Fibroblast of skin of scalp (primary cell): ENCODE measurements around the gene AFG3L2.

ENCODE experiments used
- DNase-seq: peaks from one replicate; pipeline ENCODE4 v3.0.0-alpha.2; 2013

Gene AFG3L2

DNA sequence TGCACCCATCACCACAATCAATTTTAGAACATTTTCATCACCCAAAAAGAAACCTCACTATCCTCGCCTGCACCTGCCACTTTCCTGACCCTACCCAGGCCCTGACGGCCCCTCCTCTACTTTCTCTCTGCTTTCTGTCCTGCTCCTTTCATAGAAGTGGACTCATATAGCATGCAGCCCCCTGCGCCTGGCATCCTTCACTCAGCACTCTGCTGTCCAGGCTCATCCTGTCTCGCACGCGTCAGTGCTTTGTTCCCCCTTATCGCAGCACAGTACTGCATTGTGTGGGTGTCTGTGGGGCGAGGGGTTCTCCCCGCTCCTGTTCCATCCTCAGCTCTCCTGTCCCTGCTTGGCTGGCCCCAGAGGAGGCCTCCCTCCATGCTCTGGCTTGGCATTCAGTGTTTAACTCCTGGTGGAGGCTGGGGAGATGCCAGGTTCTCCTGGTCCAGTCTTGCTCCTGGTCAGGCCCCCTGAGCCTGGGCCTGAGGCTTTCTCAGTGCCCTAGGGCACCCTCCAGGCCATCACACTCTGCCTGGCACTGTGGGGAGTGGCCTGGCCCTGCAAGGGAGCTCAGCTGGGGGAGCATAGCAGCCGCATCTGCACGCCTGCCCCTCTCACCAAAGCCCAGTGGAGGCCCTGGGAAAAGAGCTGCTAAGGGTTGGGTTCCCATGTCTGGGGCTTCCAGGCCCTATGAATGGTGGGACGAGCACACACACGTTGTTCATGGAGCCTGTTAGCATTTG, 75.6 kb downstream of the AFG3L2 start:
- DNase-seq = no peak

DNA sequence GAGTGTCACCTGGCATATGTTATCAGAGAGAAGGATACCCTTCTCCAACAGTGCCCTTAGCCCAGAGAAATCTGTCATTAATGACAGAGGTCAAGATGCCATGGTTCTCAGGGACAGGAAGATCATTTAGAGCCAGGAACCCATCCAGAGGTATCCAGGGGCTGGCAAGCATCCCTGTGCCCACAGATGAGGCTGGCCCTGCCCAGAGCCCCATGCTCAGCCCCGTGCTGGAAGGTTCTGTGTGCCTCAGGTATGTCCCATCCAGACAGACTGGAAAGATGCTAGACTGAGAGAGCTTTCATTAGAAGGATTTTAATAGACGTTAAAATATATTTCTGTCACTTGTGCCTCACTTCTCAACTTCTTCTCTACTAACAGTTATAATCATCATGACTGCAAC, 77.2 kb downstream of the AFG3L2 start:
- DNase-seq = no peak

DNA sequence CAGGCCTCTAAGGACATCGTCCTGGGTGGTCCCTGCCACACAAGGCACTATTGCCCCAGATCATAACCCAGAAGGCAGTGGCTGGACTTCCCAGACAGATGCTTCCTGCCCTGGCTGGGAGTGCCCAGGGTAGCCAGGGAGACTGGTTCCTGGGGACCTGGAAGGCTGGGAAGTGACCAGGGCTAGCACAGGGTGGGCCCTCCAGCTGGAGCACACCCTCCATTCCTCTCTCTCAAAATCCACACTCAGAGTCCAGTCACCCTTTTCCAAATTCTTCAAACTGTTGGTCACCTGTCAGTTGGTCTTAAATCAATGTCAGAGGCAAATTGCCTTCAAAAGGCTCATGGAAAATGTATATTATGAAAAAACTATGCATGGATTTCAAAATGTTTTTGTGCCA, 80.6 kb downstream of the AFG3L2 start:
- peak; percentile 64 for DNase-seq

DNA sequence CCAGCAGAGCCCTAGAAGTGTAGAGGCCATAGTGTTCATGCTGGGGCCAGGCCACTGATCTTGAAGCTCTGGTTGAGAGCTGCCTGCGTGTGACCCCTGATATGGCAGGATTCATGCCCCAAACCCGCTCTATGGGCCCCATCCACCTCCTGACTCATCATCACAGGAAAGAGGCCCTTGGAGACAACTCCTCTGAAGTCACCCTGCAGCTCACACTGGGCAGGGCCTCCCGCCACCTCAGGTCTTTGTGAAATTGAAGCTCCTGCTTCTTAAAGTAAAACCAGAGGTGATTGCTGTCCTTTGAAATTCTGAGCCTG, 81.0 kb downstream of the AFG3L2 start:
- peak; percentile 48 for DNase-seq

DNA sequence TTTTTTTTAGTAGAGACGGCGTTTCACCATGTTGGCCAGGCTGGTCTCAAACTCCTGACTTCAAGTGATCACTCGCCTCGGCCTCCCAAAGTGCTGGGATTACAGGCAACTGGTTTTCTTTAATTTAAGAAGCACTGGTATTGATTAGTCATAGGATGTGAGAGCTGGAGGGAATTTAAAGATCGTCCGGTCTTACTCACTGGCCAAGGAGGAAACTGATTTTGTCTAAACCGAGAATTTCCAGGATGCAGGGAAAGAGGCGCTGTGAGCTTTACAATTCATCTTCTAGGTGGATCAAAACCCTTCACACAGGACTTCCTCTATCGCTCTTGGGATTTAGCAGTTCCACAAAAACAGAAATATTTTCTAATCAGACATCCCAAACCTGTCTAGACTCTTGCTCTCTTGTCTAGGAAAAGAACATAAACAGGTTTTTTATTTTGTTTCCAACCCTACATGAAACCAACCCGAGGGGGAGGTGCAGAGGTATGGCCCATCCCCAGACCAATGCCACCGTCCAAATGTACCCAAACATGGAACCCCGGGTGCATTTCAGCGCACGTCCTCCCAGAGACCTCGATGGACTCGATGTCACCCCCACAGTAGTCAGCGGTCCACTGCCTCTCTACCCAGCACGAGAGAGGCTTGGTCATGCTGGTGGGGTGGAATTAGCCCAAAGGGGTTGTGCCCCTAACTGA, 81.5 kb downstream of the AFG3L2 start:
- DNase-seq = peak; percentile 72

DNA sequence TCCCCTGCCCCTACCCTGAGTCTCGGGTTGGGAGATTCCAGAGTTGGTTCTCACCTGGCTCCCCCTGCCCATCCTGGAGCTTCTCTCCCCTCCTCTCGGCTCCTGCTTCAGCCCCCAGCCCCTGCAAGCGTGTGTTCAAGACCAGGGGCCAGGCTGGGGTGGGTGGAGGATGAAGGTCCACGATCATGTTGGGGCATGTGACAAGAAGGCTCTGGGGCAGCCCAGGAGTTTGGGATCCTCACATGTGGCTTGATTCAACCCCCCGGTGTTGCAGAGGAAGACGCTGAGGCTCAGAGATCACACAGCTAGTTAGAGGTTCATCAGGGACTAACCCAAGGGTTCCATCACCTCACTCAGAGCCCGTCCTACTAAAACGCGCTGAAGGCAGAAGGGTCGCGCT, 83.2 kb downstream of the AFG3L2 start:
- DNase-seq = no peak

DNA sequence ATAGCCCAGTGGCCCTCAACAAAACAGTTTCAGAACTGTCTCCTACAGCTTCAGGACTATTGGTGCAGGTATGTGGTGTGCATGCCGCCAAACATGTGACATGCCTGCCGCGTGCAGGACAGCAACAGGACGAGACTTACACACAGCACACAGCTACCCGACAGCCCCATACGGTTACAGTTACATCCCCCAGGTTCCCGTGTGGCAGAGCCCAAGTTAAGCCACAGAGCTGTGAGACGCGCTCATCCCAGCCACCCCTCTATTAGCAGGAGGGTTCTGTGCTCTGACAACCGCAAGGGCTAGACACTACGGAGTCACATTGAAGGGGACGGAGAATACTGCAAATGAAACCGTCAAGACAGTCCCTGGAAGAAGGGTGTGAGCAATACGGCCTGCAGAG, 85.3 kb downstream of the AFG3L2 start:
- DNase-seq = no peak

DNA sequence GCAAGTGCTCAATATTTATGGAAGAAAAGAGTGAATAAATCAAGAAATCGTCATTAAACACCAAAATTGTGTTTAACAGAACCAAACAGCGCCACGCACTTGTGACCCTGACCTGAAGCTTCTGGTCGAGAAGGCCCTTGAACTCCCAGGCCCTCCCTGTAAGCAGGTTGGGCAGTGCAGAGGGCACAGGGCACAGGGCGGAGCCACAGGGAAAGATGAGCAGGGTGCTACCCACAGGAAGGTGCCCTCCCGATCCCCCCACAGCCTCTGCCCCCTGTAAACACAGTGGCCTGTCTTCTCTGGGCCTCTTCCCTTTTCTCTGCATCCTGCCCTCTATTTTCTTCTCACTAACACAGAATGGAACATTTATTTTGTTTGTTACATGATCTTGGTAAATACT, 85.9 kb downstream of the AFG3L2 start:
- no peak for DNase-seq

DNA sequence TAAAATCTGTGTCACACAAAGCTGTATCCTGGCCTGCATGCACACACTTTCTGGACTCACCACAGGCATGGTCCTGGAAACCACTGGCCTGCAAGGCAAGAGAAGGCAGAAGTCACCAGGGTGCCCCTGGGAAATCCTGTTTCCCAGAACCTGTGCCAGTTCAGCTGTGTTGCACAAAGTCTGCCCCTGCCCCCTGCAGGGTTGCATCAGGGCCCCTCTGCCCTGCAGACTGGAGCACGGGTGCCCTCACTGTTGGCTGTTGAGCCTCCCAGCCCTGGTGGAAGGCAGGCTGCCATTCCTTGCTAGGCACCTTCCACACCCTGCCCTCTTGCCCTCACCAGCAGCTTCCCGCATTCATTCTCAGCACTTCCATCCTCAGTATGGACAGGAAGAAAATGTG, 86.9 kb downstream of the AFG3L2 start:
- no peak for DNase-seq

DNA sequence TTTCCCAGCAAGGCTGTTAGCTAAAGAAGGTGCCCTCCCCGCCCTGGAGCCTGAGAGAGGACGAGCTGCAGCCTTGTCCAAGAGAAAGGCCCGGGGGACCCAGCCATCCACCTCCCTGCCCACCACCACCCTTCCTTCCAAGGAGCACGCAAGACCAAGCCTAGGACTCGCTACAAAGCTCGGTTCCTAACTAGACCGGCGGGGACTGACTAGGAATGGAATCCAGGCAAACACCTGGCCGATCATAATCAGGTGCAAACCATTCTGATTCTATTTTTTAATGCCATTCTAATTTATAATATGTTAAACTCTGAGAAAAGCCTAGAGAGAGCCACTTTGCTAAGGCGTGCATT, 88.6 kb downstream of the AFG3L2 start:
- no peak for DNase-seq

DNA sequence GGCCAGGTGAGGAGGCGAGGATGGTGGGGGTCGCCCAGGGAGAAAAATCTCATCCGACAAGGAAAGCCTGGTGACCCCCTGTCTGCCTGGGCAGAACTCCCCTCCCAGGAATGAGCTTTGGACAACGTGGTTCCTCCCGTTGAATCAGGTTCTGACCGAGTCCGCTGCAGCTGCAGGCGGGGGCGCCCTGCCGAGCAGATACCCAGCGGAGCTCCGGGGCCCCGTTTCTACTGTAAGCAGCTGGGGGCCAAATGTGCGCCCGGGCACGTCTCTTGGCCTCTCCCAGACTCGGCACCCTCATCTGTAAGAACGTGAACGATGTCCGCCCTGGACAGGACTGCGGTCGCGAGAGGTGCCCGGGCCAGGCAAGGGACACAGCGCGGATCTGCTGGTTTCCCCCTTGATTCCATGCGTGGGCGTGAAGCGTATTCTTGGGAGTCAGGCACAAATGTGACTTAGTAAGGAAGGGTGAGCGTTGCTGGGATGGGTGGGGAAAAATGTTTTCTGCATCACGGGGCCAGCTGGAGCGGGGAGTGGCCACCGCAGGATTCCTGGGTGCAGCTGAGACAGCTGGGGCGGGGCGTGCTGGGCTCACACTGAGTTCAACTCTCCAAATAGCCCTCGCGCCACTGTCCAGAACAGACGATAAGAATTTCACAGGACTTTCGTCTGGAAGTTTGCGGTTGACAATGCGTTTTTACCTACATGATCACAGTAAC, 89.2 kb downstream of the AFG3L2 start:
- peak; percentile 86 for DNase-seq

DNA sequence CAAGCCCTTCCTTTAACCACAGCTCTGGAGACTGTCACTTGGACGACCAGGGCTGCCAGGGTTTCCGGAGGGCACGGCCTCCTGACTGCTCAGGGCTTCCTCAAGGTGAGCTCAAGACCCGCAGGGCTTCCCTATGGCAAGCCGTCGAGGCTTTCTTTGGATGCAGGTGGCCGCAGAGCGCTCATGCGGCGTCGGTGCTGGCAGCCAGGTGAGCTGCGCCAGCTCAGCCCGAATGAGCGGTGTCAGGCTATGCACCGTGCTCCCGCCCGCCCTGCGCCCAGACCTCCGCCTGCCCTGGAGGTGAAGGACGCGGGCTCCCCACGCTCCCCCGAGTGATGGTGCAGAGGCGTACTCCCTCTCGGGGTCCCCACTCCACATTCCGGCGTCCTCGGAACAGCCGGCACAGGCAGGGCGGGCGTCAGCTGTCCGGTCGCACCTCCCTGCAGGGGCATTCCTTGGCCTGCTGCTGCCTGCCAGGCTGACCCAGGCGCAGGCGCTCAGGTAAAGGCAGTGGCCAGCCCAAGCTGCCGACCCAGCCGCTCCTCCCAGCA, 89.8 kb downstream of the AFG3L2 start:
- no peak for DNase-seq

DNA sequence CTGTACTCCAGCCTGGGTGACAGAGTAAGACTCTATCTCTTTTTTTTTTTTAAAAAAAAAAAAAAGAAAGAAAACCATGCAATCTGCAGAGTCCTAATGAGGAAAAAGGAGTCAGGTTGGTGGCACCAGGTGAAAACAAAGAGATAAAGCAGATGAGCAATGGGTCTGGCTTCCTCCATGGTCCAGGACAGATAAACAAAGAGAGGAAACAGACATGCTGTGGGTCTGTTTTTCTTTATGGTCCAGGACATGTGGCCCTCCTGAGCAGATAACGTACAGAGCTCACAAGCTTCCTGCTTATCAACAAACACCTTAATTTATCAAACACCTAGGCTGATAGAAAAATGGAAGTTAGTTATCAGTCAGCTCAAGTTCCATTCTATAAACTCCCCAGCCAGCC, 93.4 kb downstream of the AFG3L2 start:
- DNase-seq = no peak

DNA sequence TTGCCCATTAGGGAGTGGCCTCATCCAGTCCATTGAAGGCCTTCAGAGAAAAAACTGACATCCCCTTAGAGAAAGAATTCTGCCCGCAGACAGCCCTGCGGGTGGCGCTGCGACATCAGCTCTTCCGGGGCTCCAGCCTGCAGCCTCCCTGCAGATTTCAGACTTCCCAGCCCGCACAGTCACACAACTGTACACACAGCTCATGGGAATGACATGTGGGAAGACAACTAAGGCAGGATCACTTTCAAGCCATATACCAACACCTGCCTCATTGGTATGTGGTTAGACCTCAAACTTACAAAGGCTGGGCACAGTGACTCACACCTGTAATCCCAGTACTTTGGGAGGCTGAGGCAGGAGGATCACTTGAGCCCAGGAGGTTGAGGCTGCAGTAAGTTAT, 93.8 kb downstream of the AFG3L2 start:
- peak; percentile 73 for DNase-seq

DNA sequence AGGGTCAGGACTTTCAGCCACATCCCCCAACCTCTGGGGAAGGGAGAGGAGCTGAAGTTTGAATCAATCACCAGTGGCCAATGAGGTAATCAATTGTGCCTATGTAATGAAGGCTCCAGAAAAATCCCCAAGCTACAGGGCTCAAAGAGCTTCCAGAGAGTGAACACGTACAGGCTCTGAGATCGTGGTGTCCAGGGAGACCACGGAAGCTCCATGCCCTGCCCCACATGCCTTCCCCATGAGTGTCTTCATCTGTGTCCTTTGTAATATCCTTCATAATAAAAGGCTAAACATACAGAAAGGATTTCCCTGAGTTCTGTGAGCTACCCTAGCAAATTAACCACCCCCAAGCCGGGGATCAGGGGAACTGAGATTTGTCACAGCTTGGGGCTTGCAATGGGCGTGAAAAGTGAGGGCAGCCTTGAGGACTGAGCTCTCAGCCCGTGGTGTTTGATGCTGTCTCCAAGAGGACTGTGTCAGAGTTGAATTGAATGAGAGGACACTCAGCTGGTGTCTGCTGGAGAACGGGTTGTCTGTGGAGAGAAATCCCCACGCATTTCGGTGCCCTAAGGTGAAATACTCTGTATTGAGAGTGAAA, 94.5 kb downstream of the AFG3L2 start:
- DNase-seq = peak; percentile 93

DNA sequence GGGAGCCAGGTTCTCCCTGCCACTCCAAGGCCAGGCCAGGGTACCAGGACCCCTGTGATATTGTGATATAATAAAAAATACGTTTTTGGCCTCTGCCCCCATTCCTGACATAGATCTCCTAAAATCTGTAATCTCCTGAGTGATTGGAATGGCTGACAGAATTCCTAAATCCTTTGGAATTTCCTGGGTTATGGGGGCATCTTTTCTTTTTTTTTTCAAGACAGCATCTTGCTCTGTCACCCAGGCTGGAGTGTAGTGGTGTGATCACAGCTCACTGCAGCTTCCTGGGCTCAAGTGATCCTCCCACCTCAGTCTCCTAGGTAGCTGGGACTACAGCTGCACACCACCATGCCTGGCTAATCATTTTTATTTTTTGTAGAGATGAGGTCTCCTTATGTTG, 95.2 kb downstream of the AFG3L2 start:
- peak; percentile 63 for DNase-seq

DNA sequence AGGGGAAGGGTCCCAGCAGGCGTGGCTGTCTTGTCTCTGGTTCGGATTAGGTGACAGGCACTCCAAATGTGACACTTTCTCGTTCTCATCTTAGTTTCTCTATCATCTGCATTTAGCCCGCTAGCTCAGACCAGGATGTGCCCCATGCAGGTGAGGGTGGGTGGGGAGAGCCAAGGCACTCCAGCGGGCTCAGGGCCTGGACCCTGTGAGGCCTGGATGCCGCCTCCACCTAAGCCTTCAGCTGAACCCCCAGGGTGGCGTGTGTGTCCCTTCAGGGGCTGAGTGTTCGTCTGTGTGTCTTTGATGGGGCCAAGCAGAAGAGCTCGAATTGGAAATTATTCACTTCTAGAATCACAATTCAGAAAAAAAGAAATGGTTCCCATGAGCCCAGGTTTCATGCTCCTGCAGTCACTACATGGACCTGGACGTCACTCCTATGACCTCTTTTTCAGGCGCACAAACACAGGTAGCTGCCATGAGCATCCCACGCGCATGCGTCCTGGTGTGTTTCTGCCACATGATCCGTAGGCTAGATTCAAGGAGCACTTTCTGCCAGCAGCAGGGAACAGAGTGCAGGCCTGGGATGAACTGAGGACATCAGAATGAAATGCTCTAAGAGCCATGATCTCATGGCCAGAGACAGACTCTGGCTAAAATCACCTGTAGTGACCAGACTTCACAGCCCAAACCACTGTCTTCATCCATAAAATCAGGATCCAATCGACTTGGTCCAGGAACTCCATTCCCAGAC, 97.1 kb downstream of the AFG3L2 start:
- DNase-seq = no peak
